T47D (cell line): ENCODE data around the gene AJAP1.

Experiments
- DNase-seq, 2 experiments: peaks; one replicate each; pipeline versions ENCODE4 v3.0.0 to v3.0.0-alpha.2; 2011 to 2012; ENCODE audit warnings: low read depth in 1 of 2, low spot score in 1 of 2
- JUND ChIP-seq: IDR thresholded peaks from 2 replicates; pipeline ENCODE4 v1.6.1; 2012; ENCODE audit warnings: low read depth
- in situ Hi-C: cut with HindIII; loops from 2 replicates; pipeline ENCODE4 v1.10.0; 2016; ENCODE audit warnings: low sequenced_read_pairs, low pct_unique_long_range_greater_than_20kb

Gene AJAP1

GRCh38 chr1:4695241-4695640 is 40.8 kb downstream of the AJAP1 start:
- no peak for DNase-seq
- TF ChIP-seq JUND, result no peak
- in situ Hi-C loops, result no loop called here

GRCh38 chr1:4696161-4696745 is 41.8 kb downstream of the AJAP1 start:
- DNase-seq, result no peak
- in situ Hi-C loops, result no loop called here
- TF ChIP-seq JUND, result no peak

- TF ChIP-seq JUND, result no peak
- in situ Hi-C loops, result no loop called here
- DNase-seq, result no peak
Observed at GRCh38 chr1:4696753-4697152, 42.3 kb downstream of the AJAP1 start.

GRCh38 chr1:4697801-4698200 is 43.4 kb downstream of the AJAP1 start:
- in situ Hi-C loops, result no loop called here
- DNase-seq, result no peak

GRCh38 chr1:4698911-4699310 is 44.5 kb downstream of the AJAP1 start:
- DNase-seq, result no peak

More at GRCh38 chr1:4697801-4698200, 43.4 kb downstream of the AJAP1 start:
- no peak for TF ChIP-seq JUND

GRCh38 chr1:4699376-4700301 is 45.2 kb downstream of the AJAP1 start:
- no peak for DNase-seq
- in situ Hi-C loops, result no loop called here
- TF ChIP-seq JUND, result no peak

More at GRCh38 chr1:4698911-4699310, 44.5 kb downstream of the AJAP1 start:
- no peak for TF ChIP-seq JUND
- in situ Hi-C loops, result no loop called here

- no peak for TF ChIP-seq JUND
- DNase-seq, result peak in 1 of 2 experiments; percentile 9
- in situ Hi-C loops, result no loop called here
Observed at GRCh38 chr1:4700801-4701200, 46.4 kb downstream of the AJAP1 start.

GRCh38 chr1:4701276-4701675 is 46.9 kb downstream of the AJAP1 start:
- DNase-seq, result no peak
- in situ Hi-C loops, result no loop called here
- no peak for TF ChIP-seq JUND

- TF ChIP-seq JUND, result no peak
- DNase-seq, result no peak
- in situ Hi-C loops, result no loop called here
Observed at GRCh38 chr1:4702464-4702863, 48.1 kb downstream of the AJAP1 start.

- in situ Hi-C loops, result no loop called here
- no peak for DNase-seq
- TF ChIP-seq JUND, result no peak
Observed at GRCh38 chr1:4702932-4703331, 48.5 kb downstream of the AJAP1 start.

- DNase-seq, result no peak
- in situ Hi-C loops, result no loop called here
- TF ChIP-seq JUND, result no peak
Observed at GRCh38 chr1:4703646-4704045, 49.2 kb downstream of the AJAP1 start.

- DNase-seq, result no peak
- in situ Hi-C loops, result no loop called here
- TF ChIP-seq JUND, result no peak
Observed at GRCh38 chr1:4708840-4709507, 54.6 kb downstream of the AJAP1 start.

- TF ChIP-seq JUND, result no peak
- no peak for DNase-seq
- in situ Hi-C loops, result no loop called here
Observed at GRCh38 chr1:4709641-4710040, 55.2 kb downstream of the AJAP1 start.
